Effector memory CD4-positive, alpha-beta T cell (primary cell): ENCODE results near the gene KRT38.

Source experiments
- DNase-seq, 3 donors: peaks; one replicate each; pipeline ENCODE4 v3.0.0-alpha.2; 2020
- H3K27ac ChIP-seq: 2 replicates; pipeline ENCODE4 v1.7.0; 2013; ENCODE audit warnings: mild to moderate bottlenecking, low read length, moderate library complexity; ENCODE audit not compliant: insufficient read depth, poor library complexity, severe bottlenecking
- H3K27me3 ChIP-seq: replicated peaks from 2 replicates; pipeline ENCODE4 v1.7.0; 2013; ENCODE audit warnings: mild to moderate bottlenecking, low read length; ENCODE audit not compliant: insufficient read depth, control insufficient read depth, poor library complexity, severe bottlenecking
- H3K36me3 ChIP-seq: 2 replicates; pipeline ENCODE4 v1.7.0; 2013; ENCODE audit warnings: mild to moderate bottlenecking, low read length, moderate library complexity; ENCODE audit not compliant: control insufficient read depth, insufficient read depth
- H3K4me1 ChIP-seq: 2 replicates; pipeline ENCODE4 v1.7.0; 2013; ENCODE audit warnings: low read length, mild to moderate bottlenecking; ENCODE audit not compliant: control insufficient read depth, insufficient read depth, poor library complexity, severe bottlenecking
- H3K4me3 ChIP-seq: 2 replicates; pipeline ENCODE4 v1.7.0; 2013; ENCODE audit warnings: low read length, low read depth, mild to moderate bottlenecking; ENCODE audit not compliant: insufficient read depth, poor library complexity, severe bottlenecking
- H3K9me3 ChIP-seq: 2 replicates; pipeline ENCODE4 v1.7.0; 2013; ENCODE audit warnings: mild to moderate bottlenecking, low read length, moderate library complexity; ENCODE audit not compliant: control insufficient read depth
- total RNA-seq, 3 donors: gene quantifications; one replicate each; lab custom pipeline; 2026; lab: John Stamatoyannopoulos, UW

Gene KRT38
- total RNA-seq, result 0 reads per million in 3 donors

DNA sequence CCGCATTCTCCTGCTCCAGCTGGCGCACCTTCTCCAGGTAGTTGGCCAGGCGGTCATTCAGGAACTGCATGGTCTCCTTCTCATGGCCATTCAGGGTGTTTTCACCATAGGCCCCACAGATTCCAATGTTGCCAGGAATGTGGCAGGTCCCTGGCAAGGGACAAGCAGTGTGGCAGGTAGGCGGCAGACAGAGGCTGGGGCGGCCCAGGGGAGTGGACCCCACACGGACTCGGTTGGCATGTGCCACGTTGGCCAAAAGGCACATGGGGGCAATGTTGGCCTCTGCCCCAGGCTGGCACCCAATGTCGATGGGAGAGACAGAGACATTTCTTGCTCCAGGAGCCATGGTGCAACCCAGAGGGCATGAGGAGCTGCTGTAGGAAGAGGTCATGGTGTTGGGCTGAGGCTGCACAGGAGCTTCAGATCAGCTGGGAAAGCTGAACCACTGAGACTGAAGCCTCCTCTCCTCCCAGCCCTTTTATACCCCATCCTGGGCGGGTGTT, at the start of gene KRT38:
Gene KRT38 (minus strand): TSS at position 453 of the 503 bp plus-strand sequence. CDS start 62 bp downstream, at position 391.
- Histone ChIP-seq H3K4me3 (no peak within 1 kb of the TSS), H3K27ac (no peak within 1 kb of the TSS), H3K36me3 (no peaks in the 10 kb centered on the region), H3K27me3 (no peaks in the 10 kb centered on the region), H3K4me1 (no peaks in the 10 kb centered on the region), H3K9me3 (no peaks in the 10 kb centered on the region)
- no peak for DNase-seq

DNA sequence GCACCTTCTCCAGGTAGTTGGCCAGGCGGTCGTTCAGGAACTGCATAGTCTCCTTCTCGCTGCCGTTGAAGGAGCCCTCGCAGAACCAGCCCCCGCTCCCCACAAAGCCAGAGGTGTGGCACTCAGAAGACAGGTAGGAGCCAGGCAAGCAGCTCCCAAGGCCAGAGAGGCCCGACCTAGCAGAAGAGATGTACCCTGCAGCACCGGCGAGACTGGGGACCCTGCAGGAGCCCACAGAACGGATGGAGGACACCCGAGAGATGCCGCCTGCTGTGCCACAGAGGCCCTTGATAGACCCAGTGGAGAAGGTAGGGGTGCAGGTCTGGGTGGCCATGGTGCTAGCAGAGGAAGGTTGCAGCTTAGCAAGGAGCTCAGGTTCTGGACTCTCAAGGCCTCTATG, 48.7 kb upstream of the KRT38 start, which contains the start of gene KRT36:
Gene KRT36 (minus strand): TSS at position 380 of the 400 bp plus-strand sequence. CDS start 46 bp downstream, at position 334.
- H3K9me3 ChIP-seq, result no peaks in the 10 kb centered on the region
- H3K27ac ChIP-seq, result no peak within 1 kb of the TSS
- H3K27me3 ChIP-seq, result no peaks in the 10 kb centered on the region
- peaks cover 5% of the 10 kb centered on the region for H3K4me1 ChIP-seq
- H3K4me3 ChIP-seq, result no peak within 1 kb of the TSS
- DNase-seq, result no peak
- no peaks in the 10 kb centered on the region for H3K36me3 ChIP-seq

DNA sequence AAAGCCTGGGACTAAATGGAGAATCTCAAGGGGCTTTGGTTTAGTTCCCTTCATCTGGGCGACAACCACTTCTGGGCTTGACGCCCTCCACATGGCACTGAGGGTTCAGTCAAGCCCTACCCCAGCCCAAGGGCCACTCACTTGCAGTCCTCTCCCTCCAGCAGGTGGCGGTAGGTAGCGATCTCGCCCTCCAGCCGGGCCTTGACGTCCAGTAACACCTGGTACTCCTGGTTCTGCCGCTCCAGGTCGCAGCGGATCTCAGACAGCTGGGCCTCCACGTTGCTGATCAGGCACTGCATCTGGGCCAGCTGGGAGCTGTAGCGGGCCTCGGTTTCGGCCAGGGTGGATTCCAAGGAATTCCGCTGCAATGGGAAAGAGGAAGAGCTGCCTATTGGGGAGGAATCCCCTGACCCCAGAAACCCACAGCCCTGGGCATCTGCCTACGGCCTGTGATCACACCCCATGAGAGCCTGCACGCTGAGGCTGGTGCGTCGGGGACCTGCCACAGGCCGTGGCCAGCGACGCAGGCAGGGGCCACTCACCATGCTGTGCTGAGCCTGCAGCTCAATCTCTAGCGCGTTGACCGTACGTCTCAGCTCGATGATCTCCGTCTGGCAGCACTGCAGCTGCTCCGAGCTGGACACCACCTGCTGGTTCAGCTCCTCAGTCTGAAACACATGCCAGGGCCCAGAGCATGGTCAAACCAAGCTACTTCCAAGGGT, 46.2 kb upstream of the KRT38 start:
- H3K27ac ChIP-seq, result no peak overlapping the region
- DNase-seq, result no peak
- H3K36me3 ChIP-seq, result no peaks in the 10 kb centered on the region
- H3K4me3 ChIP-seq, result no peak overlapping the region
- peaks cover 5% of the 10 kb centered on the region for H3K4me1 ChIP-seq
- no peaks in the 10 kb centered on the region for H3K27me3 ChIP-seq
- H3K9me3 ChIP-seq, result no peaks in the 10 kb centered on the region

DNA sequence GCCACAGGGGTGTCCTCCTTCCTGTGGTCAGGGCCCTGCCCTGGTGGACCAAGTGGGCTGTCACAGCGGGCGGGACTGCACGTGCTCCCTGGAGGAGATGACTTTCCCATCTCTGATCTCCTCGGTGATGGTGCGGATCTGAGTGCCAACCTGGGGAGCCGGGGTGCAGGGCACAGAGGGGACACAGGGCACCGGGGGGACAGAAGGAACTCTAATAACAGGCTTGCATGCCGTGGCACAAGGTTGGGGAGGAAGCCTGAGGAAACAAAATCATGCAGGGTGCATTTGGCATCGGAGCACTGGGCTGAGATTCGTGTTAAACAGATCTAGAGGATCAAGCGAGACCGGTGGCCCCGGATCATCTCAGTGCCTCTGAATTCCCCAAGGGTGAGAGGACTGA, 45.5 kb upstream of the KRT38 start:
- Histone ChIP-seq H3K27ac (no peak overlapping the region), H3K9me3 (no peaks in the 10 kb centered on the region), H3K27me3 (no peaks in the 10 kb centered on the region), H3K4me1 (peaks cover 5% of the 10 kb centered on the region), H3K4me3 (no peak overlapping the region), H3K36me3 (no peaks in the 10 kb centered on the region)
- no peak for DNase-seq

DNA sequence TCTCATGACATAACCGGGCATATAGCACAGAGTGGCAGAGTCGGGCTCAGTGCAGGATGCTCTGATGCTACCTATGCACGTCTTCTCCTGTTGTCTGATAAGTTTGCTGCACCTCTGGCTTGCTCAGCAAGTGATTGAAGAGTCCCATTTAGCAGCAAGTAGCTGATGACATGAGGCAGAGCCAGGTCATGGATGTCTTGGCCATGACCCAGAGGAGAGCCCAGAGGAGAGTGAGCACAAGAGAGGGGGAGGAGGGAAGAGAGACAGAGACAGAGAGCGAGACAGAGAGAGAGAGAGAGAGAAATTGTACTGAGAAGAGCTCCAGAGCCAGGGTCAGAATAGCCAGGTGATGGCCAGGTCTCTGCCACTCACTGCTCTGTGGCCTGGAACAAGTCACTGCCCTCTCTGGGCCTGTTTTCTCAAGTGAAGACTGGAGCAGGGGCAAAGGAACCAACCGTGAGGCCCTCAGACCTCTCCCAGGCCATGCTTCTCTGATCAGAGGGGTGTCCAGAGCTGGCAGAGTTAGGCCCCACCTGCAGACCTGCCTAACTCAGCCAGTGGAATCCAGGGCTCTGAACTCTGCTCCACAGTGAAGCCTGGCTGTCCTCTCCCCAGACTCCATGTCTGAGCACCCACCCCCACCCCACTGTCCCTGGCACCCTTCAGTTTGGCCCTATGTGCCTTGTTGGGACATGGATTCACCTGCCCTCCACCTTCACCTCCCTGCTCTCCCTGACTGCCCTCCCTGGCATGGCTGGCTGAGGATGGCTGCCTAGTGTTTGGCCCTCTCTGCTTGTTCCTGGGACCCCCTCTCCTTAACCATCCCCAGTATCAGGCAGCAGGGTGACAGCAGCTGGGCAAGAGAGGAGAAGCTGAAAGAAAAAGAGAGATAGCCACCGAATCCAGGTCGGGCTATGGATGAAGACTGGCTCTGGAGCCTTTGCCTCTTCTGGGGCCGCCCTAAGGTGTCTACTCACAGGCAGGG, 44.4 kb upstream of the KRT38 start:
- Histone ChIP-seq H3K27ac (no peak overlapping the region), H3K27me3 (no peaks in the 10 kb centered on the region)

DNA sequence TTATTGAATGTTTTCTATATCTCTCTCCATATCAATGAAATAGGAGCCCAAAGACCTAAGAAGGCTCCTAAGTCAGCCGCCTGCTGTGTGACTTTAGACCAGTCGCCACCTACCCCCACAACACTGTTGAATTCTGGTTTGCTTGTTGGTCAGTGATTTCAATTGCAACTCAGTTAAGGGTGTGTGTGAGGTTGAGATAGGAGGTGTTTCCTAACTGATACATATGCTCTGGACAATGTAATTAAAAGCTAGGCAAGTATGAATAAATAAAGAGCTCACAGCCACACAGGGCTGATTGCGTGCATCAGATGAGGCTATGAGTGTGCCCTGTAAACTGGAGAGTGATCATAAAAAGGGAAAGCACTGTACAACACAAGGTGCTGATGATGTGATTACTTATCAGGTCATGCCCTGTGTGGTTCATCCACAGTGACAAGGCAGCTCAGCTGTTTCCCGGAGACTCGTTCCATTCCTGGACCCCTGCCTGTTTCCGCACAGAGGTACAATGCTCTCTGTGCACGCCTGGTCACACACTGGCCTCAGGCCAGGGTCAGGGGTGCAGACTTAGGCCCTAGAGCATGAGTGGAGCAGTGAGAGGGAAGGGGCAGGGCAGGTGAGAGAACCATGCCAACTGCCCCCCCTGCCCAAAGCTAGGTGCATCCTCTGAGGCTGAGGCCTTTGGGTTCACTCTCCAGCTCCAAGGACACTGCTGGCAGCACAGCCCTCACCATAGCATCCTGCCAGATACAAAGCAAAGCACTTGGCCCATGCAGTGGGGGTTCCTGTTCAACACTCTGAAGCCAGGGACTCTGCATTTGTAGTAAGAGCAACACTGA, 43.4 kb upstream of the KRT38 start:
- no peaks in the 10 kb centered on the region for H3K36me3 ChIP-seq

More for the DNA sequence above, 44.4 kb upstream of the KRT38 start:
- Histone ChIP-seq H3K36me3 (no peaks in the 10 kb centered on the region), H3K4me1 (peaks cover 2% of the 10 kb centered on the region), H3K4me3 (no peak overlapping the region), H3K9me3 (no peaks in the 10 kb centered on the region)
- DNase-seq, result no peak

DNA sequence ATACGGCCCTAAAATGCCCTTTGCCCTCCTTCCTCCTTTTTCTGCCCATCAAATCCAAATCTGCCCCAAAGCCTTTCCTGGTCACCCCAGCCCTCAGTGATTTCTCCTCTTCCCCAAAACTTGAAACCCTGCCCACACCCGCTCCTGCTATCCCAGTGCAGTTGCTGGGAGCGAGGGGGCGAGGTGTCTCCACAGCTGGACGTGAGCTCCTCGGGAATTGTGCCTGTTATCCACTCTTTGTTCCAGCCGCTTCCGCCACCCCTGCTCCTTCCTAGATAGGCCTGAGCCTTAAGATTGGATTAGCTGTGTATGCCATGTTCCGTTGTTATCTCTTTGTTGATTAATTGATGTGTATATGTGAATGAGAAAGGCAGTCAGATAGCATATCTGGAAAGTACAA, 42.7 kb upstream of the KRT38 start:
- Histone ChIP-seq H3K4me1 (no peaks in the 10 kb centered on the region), H3K27me3 (no peaks in the 10 kb centered on the region), H3K27ac (no peak overlapping the region), H3K9me3 (no peaks in the 10 kb centered on the region), H3K4me3 (no peak overlapping the region), H3K36me3 (no peaks in the 10 kb centered on the region)
- DNase-seq, result no peak

More for the DNA sequence above, 43.4 kb upstream of the KRT38 start:
- Histone ChIP-seq H3K27ac (no peak overlapping the region), H3K27me3 (no peaks in the 10 kb centered on the region), H3K4me3 (no peak overlapping the region), H3K4me1 (no peaks in the 10 kb centered on the region), H3K9me3 (no peaks in the 10 kb centered on the region)
- DNase-seq, result no peak

DNA sequence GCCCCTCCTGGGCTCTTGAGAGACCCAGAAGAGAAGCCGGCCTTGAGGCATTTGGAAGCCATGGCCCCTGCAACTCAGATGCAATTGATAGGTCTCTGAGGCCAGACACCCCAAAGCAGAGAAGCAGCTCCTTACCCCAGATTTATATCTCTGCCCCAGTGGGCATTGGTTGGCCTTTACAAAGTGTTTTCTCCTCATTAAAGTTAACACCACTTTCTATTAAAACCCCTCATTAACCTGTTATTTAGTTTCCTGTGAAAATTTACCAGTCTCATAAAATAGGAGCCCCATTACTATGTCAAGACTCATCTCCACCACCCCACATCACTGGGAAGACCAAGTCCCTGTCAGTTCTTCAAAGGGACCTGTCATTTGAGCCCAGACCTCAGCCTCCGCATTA, 40.3 kb upstream of the KRT38 start, which contains the start of gene KRT35:
Gene KRT35 (minus strand): TSS at position 116 of the 400 bp plus-strand sequence. CDS start 54 bp downstream, at position 62.
- no peaks in the 10 kb centered on the region for H3K27me3 ChIP-seq
- DNase-seq, result no peak
- H3K9me3 ChIP-seq, result no peaks in the 10 kb centered on the region
- no peak within 1 kb of the TSS for H3K27ac ChIP-seq
- no peaks in the 10 kb centered on the region for H3K36me3 ChIP-seq
- H3K4me3 ChIP-seq, result no peak within 1 kb of the TSS
- no peaks in the 10 kb centered on the region for H3K4me1 ChIP-seq

DNA sequence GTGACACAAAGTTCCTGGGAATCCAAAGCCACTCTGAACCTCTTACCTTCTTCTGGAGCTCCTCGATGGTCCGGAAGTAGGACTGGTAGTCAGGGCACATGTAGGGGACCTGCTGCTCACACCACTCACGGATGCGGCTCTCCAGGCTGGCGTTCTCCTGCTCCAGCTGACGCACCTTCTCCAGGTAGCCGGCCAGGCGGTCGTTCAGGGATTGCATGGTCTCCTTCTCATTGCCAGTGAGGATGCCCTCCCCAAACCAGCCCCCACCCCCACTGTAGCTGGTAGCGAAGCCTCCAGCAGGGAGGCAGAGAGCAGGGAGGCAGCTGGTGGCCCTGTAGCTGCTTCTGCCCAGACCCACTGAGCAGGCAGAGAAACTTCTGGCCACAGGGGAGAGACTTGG, 39.8 kb upstream of the KRT38 start:
- no peak overlapping the region for H3K4me3 ChIP-seq
- no peak for DNase-seq

More for the DNA sequence above, 39.8 kb upstream of the KRT38 start:
- H3K36me3 ChIP-seq, result no peaks in the 10 kb centered on the region
- H3K27ac ChIP-seq, result no peak overlapping the region
- no peaks in the 10 kb centered on the region for H3K9me3 ChIP-seq
- no peaks in the 10 kb centered on the region for H3K27me3 ChIP-seq
- no peaks in the 10 kb centered on the region for H3K4me1 ChIP-seq
